H9 (cell line): ENCODE data around the gene RXFP2. TPM values are rescaled to one million over a fixed set of nuclear protein-coding genes. Genes with fewer than 3 reads are reported as not detected.

Experiments
- DNase-seq: peaks from one replicate; pipeline ENCODE4 v3.0.0-alpha.2; 2017
- H2AFZ ChIP-seq: one replicate; pipeline ENCODE4 v1.6.1; 2013; ENCODE audit warnings: mild to moderate bottlenecking, low read length, control low read depth, moderate library complexity
- H2AK5ac ChIP-seq: 2 replicates; pipeline ENCODE4 v1.6.1; 2013; ENCODE audit warnings: low read length, control low read depth, mixed read lengths; ENCODE audit not compliant: insufficient read length
- H2BK120ac ChIP-seq: one replicate; pipeline ENCODE4 v1.6.1; 2013; ENCODE audit warnings: low read depth, mild to moderate bottlenecking, low read length, control low read depth, inconsistent platforms; ENCODE audit not compliant: poor library complexity, severe bottlenecking
- H2BK12ac ChIP-seq: 2 replicates; pipeline ENCODE4 v1.6.1; 2013; ENCODE audit warnings: low read length, control low read depth, mixed read lengths, low read depth; ENCODE audit not compliant: insufficient read length
- H2BK15ac ChIP-seq: 2 replicates; pipeline ENCODE4 v1.6.1; 2013; ENCODE audit warnings: low read depth, low read length, control low read depth
- H2BK20ac ChIP-seq: one replicate; pipeline ENCODE4 v1.6.1; 2013; ENCODE audit warnings: low read depth, mild to moderate bottlenecking, low read length, control low read depth, inconsistent platforms; ENCODE audit not compliant: poor library complexity, severe bottlenecking
- H2BK5ac ChIP-seq: 2 replicates; pipeline ENCODE4 v1.6.1; 2013; ENCODE audit warnings: low read length, control low read depth, mixed read lengths; ENCODE audit not compliant: insufficient read length
- H3K14ac ChIP-seq: 2 replicates; pipeline ENCODE4 v1.6.1; 2013; ENCODE audit warnings: low read length, control low read depth; ENCODE audit not compliant: insufficient read depth
- H3K18ac ChIP-seq: 2 replicates; pipeline ENCODE4 v1.6.1; 2013; ENCODE audit warnings: low read depth, mild to moderate bottlenecking, mixed read lengths, low read length, control low read depth; ENCODE audit not compliant: insufficient read length
- H3K23ac ChIP-seq: 2 replicates; pipeline ENCODE4 v1.6.1; 2013; ENCODE audit warnings: low read length, control low read depth, mixed read lengths, low read depth; ENCODE audit not compliant: insufficient read length
- H3K23me2 ChIP-seq: 2 replicates; pipeline ENCODE4 v1.6.1; 2013; ENCODE audit warnings: low read depth, mild to moderate bottlenecking, mixed read lengths, low read length, control low read depth; ENCODE audit not compliant: insufficient read length, poor library complexity, severe bottlenecking
- H3K27ac ChIP-seq: 2 replicates; pipeline ENCODE4 v1.5.1; 2013; ENCODE audit warnings: low read length, control low read depth, mixed read lengths, low read depth; ENCODE audit not compliant: insufficient read length
- H3K27me3 ChIP-seq: 2 replicates; pipeline ENCODE4 v1.6.1; 2013; ENCODE audit warnings: low read length, control low read depth, inconsistent platforms; ENCODE audit not compliant: insufficient read depth
- H3K4ac ChIP-seq: 2 replicates; pipeline ENCODE4 v1.6.1; 2013; ENCODE audit warnings: low read depth, mild to moderate bottlenecking, control low read depth, inconsistent platforms, low read length, moderate library complexity
- H3K4me1 ChIP-seq: 2 replicates; pipeline ENCODE4 v1.6.1; 2013; ENCODE audit warnings: low read length, control low read depth, inconsistent platforms; ENCODE audit not compliant: insufficient read depth
- H3K4me2 ChIP-seq: 2 replicates; pipeline ENCODE4 v1.6.1; 2013; ENCODE audit warnings: low read length, control low read depth, mixed read lengths; ENCODE audit not compliant: insufficient read length, insufficient read depth
- H3K56ac ChIP-seq: 2 replicates; pipeline ENCODE4 v1.6.1; 2013; ENCODE audit warnings: low read depth, mild to moderate bottlenecking, mixed read lengths, low read length, control low read depth; ENCODE audit not compliant: insufficient read length
- H3K79me1 ChIP-seq: 2 replicates; pipeline ENCODE4 v1.6.1; 2013; ENCODE audit warnings: low read depth, mild to moderate bottlenecking, moderate library complexity, low read length, control low read depth, inconsistent platforms; ENCODE audit not compliant: insufficient read depth, poor library complexity, severe bottlenecking
- H3K79me2 ChIP-seq: 2 replicates; pipeline ENCODE4 v1.6.1; 2013; ENCODE audit warnings: low read length, control low read depth, inconsistent platforms; ENCODE audit not compliant: insufficient read depth
- H3K9ac ChIP-seq: 2 replicates; pipeline ENCODE4 v1.6.1; 2013; ENCODE audit warnings: low read length, control low read depth, mixed read lengths; ENCODE audit not compliant: insufficient read length; ENCODE audit errors: extremely low read depth
- H3K9me3 ChIP-seq: one replicate; pipeline ENCODE4 v1.6.1; 2013; ENCODE audit warnings: low read depth, low read length, inconsistent platforms; ENCODE audit not compliant: control insufficient read depth
- H3T11ph ChIP-seq: one replicate; pipeline ENCODE4 v1.6.1; 2013; ENCODE audit warnings: mild to moderate bottlenecking, low read length, control low read depth, inconsistent platforms
- H4K20me1 ChIP-seq: one replicate; pipeline ENCODE4 v1.6.1; 2013; ENCODE audit not compliant: control insufficient read depth, insufficient read length, insufficient read depth
- H4K5ac ChIP-seq: 2 replicates; pipeline ENCODE4 v1.6.1; 2013; ENCODE audit warnings: low read depth, mild to moderate bottlenecking, mixed read lengths, low read length, control low read depth; ENCODE audit not compliant: insufficient read length
- H4K8ac ChIP-seq: replicated peaks from 2 replicates; pipeline ENCODE4 v1.6.1; 2013; ENCODE audit warnings: low read length, control low read depth, mixed read lengths, low read depth; ENCODE audit not compliant: insufficient read length
- H4K91ac ChIP-seq: 2 replicates; pipeline ENCODE4 v1.6.1; 2013; ENCODE audit warnings: low read depth, mild to moderate bottlenecking, moderate library complexity, mixed read lengths, low read length, control low read depth; ENCODE audit not compliant: insufficient read length
- H3K27ac Mint-ChIP-seq, 3 experiments: 2 replicates in 2 of 3; 3 replicates in 1 of 3; pipeline ENCODE4 v1.8.0; 2020 to 2021; ENCODE audit warnings: mixed read lengths in 3 of 3, mild to moderate bottlenecking in 1 of 3, moderate library complexity in 1 of 3
- H3K27me3 Mint-ChIP-seq: 2 replicates; pipeline ENCODE4 v1.8.0; 2021; ENCODE audit warnings: low read depth, mild to moderate bottlenecking, moderate library complexity, mixed read lengths
- H3K36me3 Mint-ChIP-seq, 3 experiments: 2 replicates in 2 of 3; 3 replicates in 1 of 3; pipeline ENCODE4 v1.8.0; 2020 to 2021; ENCODE audit warnings: low read depth in 3 of 3, mixed read lengths in 3 of 3; ENCODE audit not compliant: insufficient read depth in 1 of 3
- H3K4me1 Mint-ChIP-seq, 2 experiments: 2 replicates each; pipeline ENCODE4 v1.8.0; 2020; ENCODE audit warnings: mixed read lengths in 2 of 2
- H3K4me3 Mint-ChIP-seq, 2 experiments: 2 replicates in 1 of 2; 3 replicates in 1 of 2; pipeline ENCODE4 v1.8.0; 2020 to 2021; ENCODE audit warnings: mild to moderate bottlenecking in 2 of 2, mixed read lengths in 2 of 2, moderate library complexity in 1 of 2
- H3K9me3 Mint-ChIP-seq, 2 experiments: 2 replicates in 1 of 2; 3 replicates in 1 of 2; pipeline ENCODE4 v1.8.0; 2020; ENCODE audit warnings: mild to moderate bottlenecking in 2 of 2, mixed read lengths in 2 of 2, moderate library complexity in 1 of 2
- total RNA-seq: library from RNA; stranded (reverse); gene quantifications from 2 replicates; pipeline ENCODE4 v1.2.1, GENCODE V29; 2021
- TF ChIP-seq, protein P1 (sequence below): fragments of 200-600 bp; sonication (generic); conservative IDR thresholded peaks from 3 replicates; pipeline ENCODE4 v1.8.0; 2021; ENCODE audit warnings: antibody characterized with exemption, mild to moderate bottlenecking

RXFP2 gene
- total RNA-seq, 1 experiment from 2014 or later = not detected

DNA sequence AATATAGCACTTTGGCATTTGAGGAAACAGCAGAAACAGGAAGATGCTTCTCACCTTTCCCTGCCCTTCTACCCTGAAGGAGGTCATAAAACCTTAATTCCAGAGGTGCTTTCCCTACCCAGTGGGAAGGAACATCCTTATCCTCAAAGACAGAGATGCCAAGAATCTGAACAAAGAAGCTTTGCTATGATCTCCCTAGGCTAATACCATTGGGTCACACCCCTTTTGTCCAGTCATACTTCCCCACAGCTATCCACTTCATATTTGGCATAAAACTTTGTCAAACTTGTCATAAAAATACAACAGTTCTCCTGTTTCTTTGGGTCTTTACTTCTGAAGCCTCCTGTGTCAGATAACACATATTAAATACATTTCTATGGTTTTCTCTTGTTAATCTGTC lies 21.7 kb upstream of the RXFP2 start:
- no peak overlapping the region for H2AK5ac ChIP-seq
- TF ChIP-seq, protein P1, sequence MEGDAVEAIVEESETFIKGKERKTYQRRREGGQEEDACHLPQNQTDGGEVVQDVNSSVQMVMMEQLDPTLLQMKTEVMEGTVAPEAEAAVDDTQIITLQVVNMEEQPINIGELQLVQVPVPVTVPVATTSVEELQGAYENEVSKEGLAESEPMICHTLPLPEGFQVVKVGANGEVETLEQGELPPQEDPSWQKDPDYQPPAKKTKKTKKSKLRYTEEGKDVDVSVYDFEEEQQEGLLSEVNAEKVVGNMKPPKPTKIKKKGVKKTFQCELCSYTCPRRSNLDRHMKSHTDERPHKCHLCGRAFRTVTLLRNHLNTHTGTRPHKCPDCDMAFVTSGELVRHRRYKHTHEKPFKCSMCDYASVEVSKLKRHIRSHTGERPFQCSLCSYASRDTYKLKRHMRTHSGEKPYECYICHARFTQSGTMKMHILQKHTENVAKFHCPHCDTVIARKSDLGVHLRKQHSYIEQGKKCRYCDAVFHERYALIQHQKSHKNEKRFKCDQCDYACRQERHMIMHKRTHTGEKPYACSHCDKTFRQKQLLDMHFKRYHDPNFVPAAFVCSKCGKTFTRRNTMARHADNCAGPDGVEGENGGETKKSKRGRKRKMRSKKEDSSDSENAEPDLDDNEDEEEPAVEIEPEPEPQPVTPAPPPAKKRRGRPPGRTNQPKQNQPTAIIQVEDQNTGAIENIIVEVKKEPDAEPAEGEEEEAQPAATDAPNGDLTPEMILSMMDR = no peak
- H3K18ac ChIP-seq = no peak overlapping the region
- no peak overlapping the region for H4K5ac ChIP-seq
- H3K23me2 ChIP-seq = no peaks in the 10 kb centered on the region
- no peak overlapping the region for H3K4me2 ChIP-seq
- no peaks in the 10 kb centered on the region for H3K9me3 ChIP-seq
- no peak overlapping the region for H2BK5ac ChIP-seq
- no peak overlapping the region for H2BK15ac ChIP-seq
- no peak overlapping the region for H3K4ac ChIP-seq
- H3K79me2 ChIP-seq = no peaks in the 10 kb centered on the region
- peaks cover 2 to 5% of the 10 kb centered on the region in 2 experiments; a peak in 3 of 4 replicates for H3K4me1 Mint-ChIP-seq
- H2BK120ac ChIP-seq = no peak overlapping the region
- no peak for DNase-seq
- no peak overlapping the region for H2BK12ac ChIP-seq
- H4K8ac ChIP-seq = no peak overlapping the region
- no peaks in the 10 kb centered on the region for H3K27me3 Mint-ChIP-seq
- no peak overlapping the region for H3K9ac ChIP-seq
- no peaks in the 10 kb centered on the region for H3K27me3 ChIP-seq
- no peaks in the 10 kb centered on the region for H3K79me1 ChIP-seq
- no peaks in the 10 kb centered on the region for H3K4me1 ChIP-seq
- no peak overlapping the region for H2AFZ ChIP-seq
- no peak overlapping the region for H2BK20ac ChIP-seq
- no peak overlapping the region for H3K4me3 Mint-ChIP-seq
- no peaks in the 10 kb centered on the region for H4K20me1 ChIP-seq
- no peaks in the 10 kb centered on the region; a peak in 1 of 5 replicates for H3K9me3 Mint-ChIP-seq
- no peak overlapping the region for H3T11ph ChIP-seq
- H3K23ac ChIP-seq = no peak overlapping the region
- H3K36me3 Mint-ChIP-seq = no peaks in the 10 kb centered on the region; a peak in 1 of 7 replicates
- no peak overlapping the region for H3K56ac ChIP-seq
- no peak overlapping the region for H3K27ac Mint-ChIP-seq
- no peak overlapping the region for H4K91ac ChIP-seq
- H3K14ac ChIP-seq = no peak overlapping the region
- H3K27ac ChIP-seq = no peak overlapping the region
